Subcutaneous abdominal adipose tissue (tissue), 5 donors: ENCODE measurements around the gene GTF2F1.
A peak's percentile ranks its signal among the peaks of the same experiment; 100 is the strongest.

ENCODE experiments used
- H3K27ac ChIP-seq: one replicate; pipeline ENCODE4 v1.7.0; 2013; ENCODE audit warnings: low read depth, mild to moderate bottlenecking, inconsistent platforms, low read length, moderate library complexity
- H3K27me3 ChIP-seq, 5 donors: one replicate each; pipeline ENCODE4 v1.7.0; 2013; ENCODE audit warnings: low read length in 5 of 5, inconsistent platforms in 1 of 5; ENCODE audit not compliant: control insufficient read depth in 5 of 5, insufficient read depth in 4 of 5
- H3K36me3 ChIP-seq, 5 donors: one replicate each; pipeline ENCODE4 v1.7.0; 2013; ENCODE audit warnings: low read length in 5 of 5; ENCODE audit not compliant: control insufficient read depth in 5 of 5, insufficient read depth in 5 of 5
- H3K4me1 ChIP-seq, 5 donors: one replicate each; pipeline ENCODE4 v1.7.0; 2013; ENCODE audit warnings: low read length in 5 of 5, mild to moderate bottlenecking in 3 of 5, moderate library complexity in 1 of 5; ENCODE audit not compliant: control insufficient read depth in 5 of 5, insufficient read depth in 5 of 5
- H3K4me3 ChIP-seq, 5 donors: one replicate each; pipeline ENCODE4 v1.7.0; 2013; ENCODE audit warnings: low read length in 5 of 5, low read depth in 1 of 5
- H3K9ac ChIP-seq, 5 donors: one replicate each; pipeline ENCODE4 v1.7.0; 2013; ENCODE audit warnings: low read length in 5 of 5, mild to moderate bottlenecking in 4 of 5, moderate library complexity in 3 of 5
- H3K9me3 ChIP-seq, 5 donors: one replicate each; pipeline ENCODE4 v1.7.0; 2013; ENCODE audit warnings: low read length in 5 of 5; ENCODE audit not compliant: control insufficient read depth in 5 of 5
- donor health status: healthy.
- donor health status: healthy.
- donor health status: healthy.
- donor health status: healthy.
- donor health status: healthy.

The GTF2F1 gene

GRCh38 chr19:6383188-6383587 lies 9.8 kb downstream of the GTF2F1 start:
- H3K27ac ChIP-seq = no peak overlapping the region
- H3K4me3 ChIP-seq = no peak overlapping the region
- H3K4me1 ChIP-seq = peaks cover 0 to 3% (median under 1%) of the 10 kb centered on the region in 5 donors
- H3K36me3 ChIP-seq = peaks cover 0 to 92% (median 72%) of the 10 kb centered on the region in 5 donors
- H3K9ac ChIP-seq = no peak overlapping the region
- H3K27me3 ChIP-seq = no peaks in the 10 kb centered on the region
- peaks cover 0 to 10% (median 6%) of the 10 kb centered on the region in 5 donors for H3K9me3 ChIP-seq

GRCh38 chr19:6381030-6381750 lies 11.8 kb downstream of the GTF2F1 start:
- Histone ChIP-seq H3K4me1 (peaks cover 0 to 11% (median 5%) of the 10 kb centered on the region in 5 donors), H3K36me3 (peaks cover 0 to 73% (median 57%) of the 10 kb centered on the region in 5 donors)

GRCh38 chr19:6379744-6380143 lies 13.2 kb downstream of the GTF2F1 start:
- Histone ChIP-seq H3K9ac (no peak overlapping the region), H3K36me3 (peaks cover 0 to 64% (median 57%) of the 10 kb centered on the region in 5 donors)

More at GRCh38 chr19:6381030-6381750, 11.8 kb downstream of the GTF2F1 start:
- no peak overlapping the region for H3K9ac ChIP-seq
- H3K27ac ChIP-seq = no peak overlapping the region
- no peak overlapping the region for H3K4me3 ChIP-seq
- peaks cover 0 to 10% (median 6%) of the 10 kb centered on the region in 5 donors for H3K9me3 ChIP-seq
- no peaks in the 10 kb centered on the region for H3K27me3 ChIP-seq

GRCh38 chr19:6378486-6378885 lies 14.5 kb downstream of the GTF2F1 start:
- H3K27ac ChIP-seq = no peak overlapping the region
- H3K36me3 ChIP-seq = peaks cover 0 to 58% (median 50%) of the 10 kb centered on the region in 5 donors
- peaks cover 0 to 22% (median 13%) of the 10 kb centered on the region in 5 donors for H3K4me1 ChIP-seq
- peaks cover 0 to 10% (median 6%) of the 10 kb centered on the region in 5 donors for H3K9me3 ChIP-seq
- no peaks in the 10 kb centered on the region for H3K27me3 ChIP-seq
- no peak overlapping the region for H3K9ac ChIP-seq
- no peak overlapping the region for H3K4me3 ChIP-seq

More at GRCh38 chr19:6379744-6380143, 13.2 kb downstream of the GTF2F1 start:
- Histone ChIP-seq H3K27ac (no peak overlapping the region), H3K9me3 (peaks cover 0 to 10% (median 6%) of the 10 kb centered on the region in 5 donors), H3K27me3 (no peaks in the 10 kb centered on the region), H3K4me1 (peaks cover 0 to 14% (median 5%) of the 10 kb centered on the region in 5 donors), H3K4me3 (no peak overlapping the region)

DNA sequence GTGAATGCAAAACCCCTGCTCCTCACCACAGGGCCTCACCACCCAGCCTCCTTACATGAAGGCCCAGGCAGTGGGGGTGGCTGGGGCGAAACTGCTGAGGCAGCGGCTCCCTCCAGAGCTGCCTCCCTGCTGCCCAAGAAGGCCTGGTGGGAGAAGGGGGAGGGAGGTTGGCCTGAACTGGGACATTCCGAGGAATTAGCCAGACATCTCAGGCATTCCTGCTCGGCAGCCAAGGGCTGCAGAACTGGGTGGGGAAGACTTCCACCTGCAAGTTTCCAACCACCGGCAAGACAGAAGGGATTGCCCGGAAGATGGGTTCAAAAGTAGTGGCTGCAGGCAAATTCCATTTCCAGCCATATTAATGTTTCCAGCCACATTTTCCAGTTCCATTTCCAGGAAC lies 14.9 kb downstream of the GTF2F1 start:
- Histone ChIP-seq H3K27me3 (no peaks in the 10 kb centered on the region), H3K4me1 (peaks cover 0 to 23% (median 14%) of the 10 kb centered on the region in 5 donors), H3K9ac (no peak overlapping the region), H3K36me3 (peaks cover 0 to 54% (median 45%) of the 10 kb centered on the region in 5 donors), H3K9me3 (peaks cover 0 to 10% (median 6%) of the 10 kb centered on the region in 5 donors), H3K27ac (no peak overlapping the region), H3K4me3 (no peak overlapping the region)

DNA sequence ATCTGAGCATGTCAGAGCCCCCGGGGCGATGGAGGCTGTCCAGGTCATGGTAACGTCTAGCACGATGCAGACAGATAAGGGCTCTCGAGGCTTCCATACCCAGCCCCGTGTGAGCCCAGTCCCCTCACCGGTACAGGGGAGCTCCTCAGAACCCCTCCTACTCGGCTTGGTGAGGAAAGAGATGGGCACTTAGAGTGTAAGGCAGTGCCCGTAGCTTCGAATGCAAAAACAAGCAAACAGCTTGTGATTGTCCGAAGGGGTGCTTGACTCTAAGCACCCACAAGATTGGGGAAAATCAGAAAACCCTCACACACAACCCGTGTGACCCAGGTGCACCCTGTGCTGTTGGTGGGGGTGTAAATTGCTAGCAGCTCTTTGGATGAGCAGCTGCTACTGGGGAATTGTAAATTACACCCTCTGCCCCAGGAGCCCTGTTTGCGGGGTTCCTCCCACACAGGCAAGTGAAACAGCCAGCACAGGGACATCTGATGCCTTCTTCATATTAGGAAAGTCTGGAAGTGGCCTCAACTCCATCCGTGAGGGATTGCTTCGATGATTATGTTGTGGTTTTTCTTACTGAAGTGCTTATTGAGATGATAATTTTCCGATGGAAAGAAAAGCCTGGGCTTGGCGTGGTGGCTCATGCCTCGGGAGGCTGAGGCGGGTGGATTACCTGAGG lies 16.3 kb downstream of the GTF2F1 start:
- Histone ChIP-seq H3K27ac (no peak overlapping the region), H3K9me3 (peaks cover 0 to 10% (median 6%) of the 10 kb centered on the region in 5 donors), H3K27me3 (no peaks in the 10 kb centered on the region), H3K4me1 (peaks cover 0 to 28% (median 19%) of the 10 kb centered on the region in 5 donors), H3K4me3 (no peak overlapping the region), H3K36me3 (peaks cover 0 to 41% (median 34%) of the 10 kb centered on the region in 5 donors), H3K9ac (no peak overlapping the region)

GRCh38 chr19:6375411-6376010 lies 17.5 kb downstream of the GTF2F1 start, which contains the start of gene PSPN:
PSPN (minus strand) TSS chr19:6375933; CDS start chr19:6375849, 84 bp downstream.
- peaks cover 0 to 30% (median 22%) of the 10 kb centered on the region in 5 donors for H3K36me3 ChIP-seq
- H3K27me3 ChIP-seq = no peaks in the 10 kb centered on the region
- H3K4me3 ChIP-seq = no peak within 1 kb of the TSS
- H3K9me3 ChIP-seq = peaks cover 0 to 9% (median 6%) of the 10 kb centered on the region in 5 donors
- no peak within 1 kb of the TSS for H3K9ac ChIP-seq
- peaks cover 0 to 28% (median 19%) of the 10 kb centered on the region in 5 donors for H3K4me1 ChIP-seq
- no peak within 1 kb of the TSS for H3K27ac ChIP-seq

- Histone ChIP-seq H3K4me1 (peaks cover 0 to 28% (median 19%) of the 10 kb centered on the region in 5 donors), H3K36me3 (peaks cover 0 to 23% (median 16%) of the 10 kb centered on the region in 5 donors), H3K9me3 (peaks cover 0 to 3% (median under 1%) of the 10 kb centered on the region in 5 donors), H3K9ac (no peak overlapping the region), H3K27ac (no peak overlapping the region), H3K4me3 (no peak overlapping the region), H3K27me3 (no peaks in the 10 kb centered on the region)
These were observed 18.1 kb downstream of the GTF2F1 start for GRCh38 chr19:6374711-6375410.

DNA sequence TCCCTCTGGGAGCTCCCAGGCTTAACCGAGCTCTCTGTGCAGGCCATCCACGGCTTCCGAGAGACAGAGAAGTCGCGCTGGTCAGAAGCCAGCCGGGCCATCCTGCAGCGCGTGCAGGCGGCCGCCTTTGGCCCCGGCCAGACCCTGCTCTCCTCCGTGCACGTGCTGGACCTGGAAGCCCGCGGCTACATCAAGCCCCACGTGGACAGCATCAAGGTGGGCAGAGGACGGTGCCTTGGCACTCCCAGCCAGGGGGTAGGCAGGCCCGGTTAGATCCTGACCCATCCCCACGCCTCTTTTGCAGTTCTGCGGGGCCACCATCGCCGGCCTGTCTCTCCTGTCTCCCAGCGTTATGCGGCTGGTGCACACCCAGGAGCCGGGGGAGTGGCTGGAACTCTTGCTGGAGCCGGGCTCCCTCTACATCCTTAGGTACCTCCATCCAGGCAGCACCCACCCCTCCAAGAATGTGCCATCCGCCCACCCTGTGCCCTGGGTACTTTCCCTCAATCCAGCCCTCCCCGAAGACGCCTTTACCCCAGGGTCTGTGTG lies 18.7 kb downstream of the GTF2F1 start:
- Histone ChIP-seq H3K9me3 (no peaks in the 10 kb centered on the region), H3K36me3 (peaks cover 0 to 19% (median 11%) of the 10 kb centered on the region in 5 donors), H3K4me1 (peaks cover 0 to 28% (median 19%) of the 10 kb centered on the region in 5 donors), H3K4me3 (peak overlapping the region in 1 of 5 donors; percentile 47), H3K27me3 (no peaks in the 10 kb centered on the region), H3K9ac (no peak overlapping the region), H3K27ac (no peak overlapping the region)
